ENCODE measurements around the gene FAM162B. TPM values are rescaled to one million over a fixed set of nuclear protein-coding genes. Genes with fewer than 3 reads are reported as not detected.

The FAM162B gene
- polyA plus RNA-seq (2011; rRNA removed) (0.14 TPM in 1 of 2 replicates, not detected in the other), polyA plus RNA-seq (2017; fragmentation: RNase III; extraction: RNeasy Plus Mini Kit Qiagen cat#74134 plus additional on column Dnase treatment) (not detected in 3 replicates), polyA minus RNA-seq (2011; rRNA and poly(A)+ RNA removed) (not detected in 2 replicates)
- polyA plus RNA-seq (2012; cell fraction: cytosol; rRNA removed): 0.05 TPM in 2 replicates
- polyA plus RNA-seq (2012; cell fraction: nucleus; rRNA removed): 0.06 TPM in 1 of 2 replicates, not detected in the other

GRCh38 chr6:116764961-116765841 lies at the start of gene FAM162B:
Gene FAM162B (minus strand): TSS chr6:116765719. CDS start chr6:116765576, 143 bp downstream.
- peak within 1 kb of the TSS; percentile 77 for H3K4me2 ChIP-seq
- H3K9me3 ChIP-seq: no peaks in the 10 kb centered on the region
- 45% methylated on average over 35 of the region's 89 CpGs for WGBS (ENCODE audit: missing lambda C conversion rate)
- H3K27ac ChIP-seq: peak within 1 kb of the TSS in 1 of 2 experiments; percentile 56; a peak in 2 of 6 replicates
- ATAC-seq (peak; percentile 68 to 87; a peak in 5 of 6 replicates), DNase-seq (ENCODE audit: low read depth in 1 of 2, low spot score in 1 of 2) (peak in 1 of 2 experiments; percentile 2), FAIRE-seq (no peak)
- ChIA-PET POLR2A (no interaction called here), CTCF (interaction anchor here (1.8 kb wide), 1 partner anchor 82 kb away, joined by 4 read pairs; no protein-coding TSS in a partner anchor)
- TF ChIP-seq SMC3 (IDR thresholded peaks at IDR 0.05) (no peak), NFE2L2 (conservative IDR thresholded peaks at IDR 0.05; ENCODE audit: low read length) (no peak), ESRRA (IDR thresholded peaks at IDR 0.05; ENCODE audit: borderline replicate concordance, low read length) (no peak), MYC (IDR thresholded peaks at IDR 0.05; ENCODE audit: borderline replicate concordance, low read length) (no peak), HES2 (IDR thresholded peaks at IDR 0.05) (no peak), TP53 (CRISPR knock-in tag; IDR thresholded peaks at IDR 0.05) (no peak), RCOR1 (IDR thresholded peaks at IDR 0.05; ENCODE audit: low read depth, low read length) (no peak), TFCP2L1 (CRISPR knock-in tag; IDR thresholded peaks at IDR 0.05) (no peak), KDM5A (IDR thresholded peaks at IDR 0.05) (no peak), CHD4 (IDR thresholded peaks at IDR 0.05; ENCODE audit: borderline replicate concordance) (no peak), MAX (IDR thresholded peaks at IDR 0.05) (no peak), FOSL2 (IDR thresholded peaks at IDR 0.05) (no peak), FOSL2 (CRISPR knock-in tag; IDR thresholded peaks at IDR 0.05) (no peak), E2F6 (IDR thresholded peaks at IDR 0.05; ENCODE audit: borderline replicate concordance, low read depth) (no peak), HOXA7 (CRISPR knock-in tag; IDR thresholded peaks at IDR 0.05) (no peak), EHF (CRISPR knock-in tag; IDR thresholded peaks at IDR 0.05) (no peak), NR3C1 (IDR thresholded peaks at IDR 0.05) (no peak), HOXB13 (CRISPR knock-in tag; IDR thresholded peaks at IDR 0.05; ENCODE audit: low read depth) (no peak), FOSB (CRISPR knock-in tag; IDR thresholded peaks at IDR 0.05) (no peak)
- H3K4me3 ChIP-seq: peak within 1 kb of the TSS; percentile 43
- no peaks in the 10 kb centered on the region for H3K4me1 ChIP-seq

- ATAC-seq: no peak
- no peaks in the 10 kb centered on the region for H3K4me1 ChIP-seq
- no peak overlapping the region for H3K27ac ChIP-seq
- FAIRE-seq: no peak
- WGBS (ENCODE audit: missing lambda C conversion rate): 37% methylated on average over 2 of the region's 2 CpGs
- TF ChIP-seq CEBPB (IDR thresholded peaks at IDR 0.05) (no peak), EHF (CRISPR knock-in tag; IDR thresholded peaks at IDR 0.05) (no peak), PHF8 (IDR thresholded peaks at IDR 0.05; ENCODE audit: borderline replicate concordance, low read depth) (no peak), ELK1 (IDR thresholded peaks at IDR 0.05; ENCODE audit: low read depth, low read length) (no peak), RFX5 (IDR thresholded peaks at IDR 0.05) (no peak), BHLHE40 (IDR thresholded peaks at IDR 0.05; ENCODE audit: low read depth, low read length) (no peak), CBX8 (IDR thresholded peaks at IDR 0.05) (no peak), PBX3 (IDR thresholded peaks at IDR 0.05) (no peak), KDM5A (IDR thresholded peaks at IDR 0.05) (no peak), RCOR1 (IDR thresholded peaks at IDR 0.05; ENCODE audit: low read depth, low read length) (no peak), MAZ (IDR thresholded peaks at IDR 0.05; ENCODE audit: borderline replicate concordance, low read depth, low read length) (no peak), NPAS2 (CRISPR knock-in tag; IDR thresholded peaks at IDR 0.05; ENCODE audit: borderline replicate concordance) (no peak)
- POLR2A ChIA-PET: no interaction called here
- DNase-seq (ENCODE audit: low read depth in 1 of 2, low spot score in 1 of 2): no peak
- H3K4me3 ChIP-seq: no peak overlapping the region
- H3K4me2 ChIP-seq: no peak overlapping the region
- no peaks in the 10 kb centered on the region for H3K9me3 ChIP-seq
- CTCF ChIA-PET: no interaction called here
These were observed 46.6 kb upstream of the FAM162B start for GRCh38 chr6:116812051-116812650.

Measured in A549 (cell line).